ENCODE data around the gene CLCN4.

The CLCN4 gene

DNA sequence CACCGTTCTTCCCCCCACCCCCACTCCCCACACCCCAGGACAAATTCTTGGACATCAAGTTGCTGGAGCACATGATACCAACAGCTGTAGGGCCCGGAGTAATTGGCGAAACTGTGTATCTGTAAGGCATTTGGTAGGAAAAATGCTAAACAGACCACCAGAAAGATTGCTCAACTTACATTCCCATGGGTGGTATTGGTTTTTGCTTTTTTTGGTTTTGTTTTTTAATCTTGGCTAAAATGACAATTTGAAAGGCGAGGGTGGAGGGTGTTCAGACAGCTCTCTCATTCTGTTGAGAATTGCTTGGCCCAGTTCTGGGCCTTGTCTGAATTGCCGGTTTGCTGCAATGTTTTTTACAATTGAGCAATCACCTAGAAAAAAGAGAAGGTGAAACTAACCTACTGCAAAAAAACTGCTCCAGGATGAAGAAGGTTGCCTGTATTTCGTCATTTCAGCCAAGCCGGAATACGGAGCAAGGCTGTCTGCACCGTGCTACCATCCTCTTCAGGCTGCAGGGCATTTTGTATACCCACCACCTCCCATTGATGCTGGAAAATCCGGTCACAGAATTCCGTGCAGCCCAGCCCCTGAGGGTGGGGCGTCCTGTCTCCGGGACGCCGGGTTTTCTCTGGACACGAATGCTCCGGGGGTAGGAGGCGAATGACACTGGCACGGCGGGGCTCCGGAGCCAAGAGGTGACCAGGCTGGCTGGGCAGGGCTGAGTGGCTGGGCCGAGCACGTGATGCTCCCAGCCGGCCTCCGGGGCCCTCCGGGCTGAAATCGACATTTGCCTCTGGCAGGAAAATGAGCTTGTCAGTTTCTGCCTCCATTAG is at the start of gene CLCN4:
Gene CLCN4, plus strand, starts transcription at position 777 of the 833 bp plus-strand sequence. CDS start 28,058 bp downstream, outside the sequence.
- Mint-ChIP-seq H3K27ac (peak within 1 kb of the TSS; percentile 91), H3K27me3 (no peaks in the 10 kb centered on the region), H3K9me3 (no peaks in the 10 kb centered on the region), H3K4me1 (peaks cover 13% of the 10 kb centered on the region), H3K4me3 (peak within 1 kb of the TSS; percentile 82), H3K36me3 (peaks cover 8% of the 10 kb centered on the region)
- ATAC-seq (ENCODE audit: low read depth) = peak; percentile 85
- DNase-seq (ENCODE audit: low spot score in 2 of 2) = peak; percentile 23 to 25

GRCh38 chrX:10107483-10107882 is 49.3 kb upstream of the CLCN4 start:
- H3K4me3 Mint-ChIP-seq = no peak overlapping the region
- no peaks in the 10 kb centered on the region for H3K27me3 Mint-ChIP-seq
- ATAC-seq (ENCODE audit: low read depth) = no peak
- H3K9me3 Mint-ChIP-seq = no peaks in the 10 kb centered on the region
- peak overlapping the region; percentile 89 for H3K27ac Mint-ChIP-seq
- peaks cover 8% of the 10 kb centered on the region for H3K36me3 Mint-ChIP-seq
- no peak for DNase-seq (ENCODE audit: low spot score in 2 of 2)
- peaks cover 37% of the 10 kb centered on the region for H3K4me1 Mint-ChIP-seq

- Mint-ChIP-seq H3K27me3 (no peaks in the 10 kb centered on the region), H3K4me3 (peak overlapping the region; percentile 43), H3K9me3 (no peaks in the 10 kb centered on the region), H3K27ac (peak overlapping the region; percentile 86), H3K36me3 (peaks cover 8% of the 10 kb centered on the region), H3K4me1 (peaks cover 41% of the 10 kb centered on the region)
- no peak for DNase-seq (ENCODE audit: low spot score in 2 of 2)
- no peak for ATAC-seq (ENCODE audit: low read depth)
Measured at GRCh38 chrX:10108288-10108687, 48.5 kb upstream of the CLCN4 start.

DNA sequence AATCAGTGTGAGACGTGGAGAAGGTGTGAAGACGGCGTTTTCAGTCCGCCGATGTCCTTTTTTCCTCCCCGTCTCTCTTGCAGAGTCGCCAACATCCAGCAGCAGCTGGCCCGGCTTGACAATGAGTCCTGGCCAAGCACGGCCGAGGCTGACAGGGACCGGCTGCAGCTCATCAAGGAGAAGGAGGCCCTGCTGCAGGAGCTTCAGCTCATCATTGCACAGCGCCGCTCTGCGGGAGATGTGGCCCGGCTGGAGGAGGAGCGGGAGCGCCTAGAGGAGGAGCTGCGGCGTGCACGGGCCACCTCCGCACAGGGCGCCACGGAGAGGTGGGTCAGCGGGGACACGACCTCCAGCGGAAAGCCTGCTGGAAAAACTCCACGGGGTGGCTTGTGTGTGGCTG is 47.1 kb upstream of the CLCN4 start:
- H3K27ac Mint-ChIP-seq = peak overlapping the region; percentile 86
- no peaks in the 10 kb centered on the region for H3K27me3 Mint-ChIP-seq
- H3K4me1 Mint-ChIP-seq = peaks cover 41% of the 10 kb centered on the region
- no peaks in the 10 kb centered on the region for H3K9me3 Mint-ChIP-seq
- H3K4me3 Mint-ChIP-seq = peak overlapping the region; percentile 47
- ATAC-seq (ENCODE audit: low read depth) = no peak
- DNase-seq (ENCODE audit: low spot score in 2 of 2) = no peak
- peaks cover 2% of the 10 kb centered on the region for H3K36me3 Mint-ChIP-seq

GRCh38 chrX:10110316-10110935 is 46.3 kb upstream of the CLCN4 start:
- Mint-ChIP-seq H3K9me3 (no peaks in the 10 kb centered on the region), H3K4me1 (peaks cover 40% of the 10 kb centered on the region), H3K27me3 (no peaks in the 10 kb centered on the region), H3K4me3 (peak overlapping the region; percentile 82), H3K27ac (peak overlapping the region; percentile 99), H3K36me3 (peaks cover 2% of the 10 kb centered on the region)
- no peak for DNase-seq (ENCODE audit: low spot score in 2 of 2)
- ATAC-seq (ENCODE audit: low read depth) = no peak

GRCh38 chrX:10110984-10111363 is 45.8 kb upstream of the CLCN4 start:
- ATAC-seq (ENCODE audit: low read depth) = peak; percentile 66
- peak; percentile 27 to 42 for DNase-seq (ENCODE audit: low spot score in 2 of 2)
- peaks cover 37% of the 10 kb centered on the region for H3K4me1 Mint-ChIP-seq
- peak overlapping the region; percentile 82 for H3K4me3 Mint-ChIP-seq
- H3K27me3 Mint-ChIP-seq = no peaks in the 10 kb centered on the region
- peaks cover 4% of the 10 kb centered on the region for H3K36me3 Mint-ChIP-seq
- peak overlapping the region; percentile 99 for H3K27ac Mint-ChIP-seq
- H3K9me3 Mint-ChIP-seq = no peaks in the 10 kb centered on the region

- no peaks in the 10 kb centered on the region for H3K9me3 Mint-ChIP-seq
- peaks cover 10% of the 10 kb centered on the region for H3K36me3 Mint-ChIP-seq
- peak overlapping the region; percentile 82 for H3K4me3 Mint-ChIP-seq
- H3K27me3 Mint-ChIP-seq = no peaks in the 10 kb centered on the region
- DNase-seq (ENCODE audit: low spot score in 2 of 2) (peak; percentile 54 to 59), ATAC-seq (ENCODE audit: low read depth) (peak; percentile 70)
- peaks cover 38% of the 10 kb centered on the region for H3K4me1 Mint-ChIP-seq
- peak overlapping the region; percentile 99 for H3K27ac Mint-ChIP-seq
Measured at GRCh38 chrX:10111364-10112148, 45.2 kb upstream of the CLCN4 start.

DNA sequence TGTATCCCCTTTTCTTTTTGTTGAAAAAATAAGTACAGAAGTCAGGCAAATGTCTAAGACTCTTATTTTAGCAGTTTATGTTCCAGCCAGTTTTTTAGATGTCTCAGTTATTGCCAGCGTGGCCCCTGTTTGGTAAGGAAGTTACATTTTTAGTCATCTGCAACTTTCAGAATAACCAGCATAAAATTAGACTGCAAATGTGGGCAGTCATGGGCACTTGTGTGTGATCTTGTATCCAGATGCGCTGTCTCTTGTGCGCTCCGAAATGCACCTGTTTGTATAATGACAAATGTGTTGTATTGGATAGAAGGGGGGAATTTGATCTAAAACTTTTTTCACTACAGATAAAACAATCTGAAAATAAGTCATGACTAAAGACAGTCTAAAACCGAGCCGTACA is 44.3 kb upstream of the CLCN4 start:
- Mint-ChIP-seq H3K4me3 (peak overlapping the region; percentile 74), H3K36me3 (peaks cover 10% of the 10 kb centered on the region), H3K27ac (peak overlapping the region; percentile 99), H3K4me1 (peaks cover 39% of the 10 kb centered on the region), H3K9me3 (no peaks in the 10 kb centered on the region), H3K27me3 (no peaks in the 10 kb centered on the region)
- DNase-seq (ENCODE audit: low spot score in 2 of 2) (no peak), ATAC-seq (ENCODE audit: low read depth) (no peak)

DNA sequence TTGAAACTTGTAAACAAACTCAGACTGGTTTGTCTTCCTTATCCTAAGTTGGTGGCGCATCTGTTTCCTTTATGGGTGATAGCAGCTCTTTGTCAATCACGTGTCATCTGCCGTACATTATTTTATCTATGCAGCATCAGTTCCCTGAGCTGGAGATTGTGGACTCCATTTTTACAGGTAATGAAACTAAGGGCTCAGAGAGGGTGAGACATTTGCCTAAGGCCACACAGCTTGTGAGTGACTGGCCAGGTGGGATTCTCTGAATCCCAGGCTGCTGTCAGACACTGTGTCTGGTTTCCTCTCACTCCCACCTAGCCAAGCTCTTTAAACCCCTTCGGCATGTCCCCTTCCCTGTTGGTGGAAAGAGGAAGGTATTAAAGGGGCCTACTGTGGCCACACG is 41.7 kb upstream of the CLCN4 start:
- peaks cover 1% of the 10 kb centered on the region for H3K9me3 Mint-ChIP-seq
- ATAC-seq (ENCODE audit: low read depth) (no peak), DNase-seq (ENCODE audit: low spot score in 2 of 2) (no peak)
- peaks cover 14% of the 10 kb centered on the region for H3K36me3 Mint-ChIP-seq
- peak overlapping the region; percentile 35 for H3K27ac Mint-ChIP-seq
- H3K27me3 Mint-ChIP-seq = no peaks in the 10 kb centered on the region
- no peak overlapping the region for H3K4me3 Mint-ChIP-seq
- peaks cover 39% of the 10 kb centered on the region for H3K4me1 Mint-ChIP-seq

- Mint-ChIP-seq H3K27ac (no peak overlapping the region), H3K4me3 (no peak overlapping the region), H3K4me1 (peaks cover 42% of the 10 kb centered on the region), H3K27me3 (no peaks in the 10 kb centered on the region), H3K9me3 (peaks cover 1% of the 10 kb centered on the region), H3K36me3 (peaks cover 16% of the 10 kb centered on the region)
- no peak for DNase-seq (ENCODE audit: low spot score in 2 of 2)
- no peak for ATAC-seq (ENCODE audit: low read depth)
Measured at GRCh38 chrX:10117301-10117700, 39.5 kb upstream of the CLCN4 start.

- no peak for DNase-seq (ENCODE audit: low spot score in 2 of 2)
- ATAC-seq (ENCODE audit: low read depth) = no peak
- Mint-ChIP-seq H3K4me1 (peaks cover 40% of the 10 kb centered on the region), H3K36me3 (peaks cover 16% of the 10 kb centered on the region), H3K27ac (peak overlapping the region; percentile 20), H3K9me3 (peaks cover 1% of the 10 kb centered on the region), H3K4me3 (no peak overlapping the region), H3K27me3 (no peaks in the 10 kb centered on the region)
Measured at GRCh38 chrX:10117864-10118377, 38.9 kb upstream of the CLCN4 start.

- H3K4me3 Mint-ChIP-seq = no peak overlapping the region
- DNase-seq (ENCODE audit: low spot score in 2 of 2) (no peak), ATAC-seq (ENCODE audit: low read depth) (no peak)
- H3K9me3 Mint-ChIP-seq = peaks cover 1% of the 10 kb centered on the region
- peaks cover 38% of the 10 kb centered on the region for H3K4me1 Mint-ChIP-seq
- peak overlapping the region; percentile 20 for H3K27ac Mint-ChIP-seq
- H3K27me3 Mint-ChIP-seq = no peaks in the 10 kb centered on the region
- peaks cover 16% of the 10 kb centered on the region for H3K36me3 Mint-ChIP-seq
Measured at GRCh38 chrX:10118530-10118929, 38.2 kb upstream of the CLCN4 start.

GRCh38 chrX:10119399-10119990 is 37.3 kb upstream of the CLCN4 start:
- peak; percentile 34 for ATAC-seq (ENCODE audit: low read depth)
- H3K4me3 Mint-ChIP-seq = peak overlapping the region; percentile 7

More at GRCh38 chrX:10119399-10119990, 37.3 kb upstream of the CLCN4 start:
- H3K27me3 Mint-ChIP-seq = no peaks in the 10 kb centered on the region
- DNase-seq (ENCODE audit: low spot score in 2 of 2) = peak; percentile 70 to 87
- H3K36me3 Mint-ChIP-seq = peaks cover 16% of the 10 kb centered on the region
- H3K27ac Mint-ChIP-seq = peak overlapping the region; percentile 84
- peaks cover 1% of the 10 kb centered on the region for H3K9me3 Mint-ChIP-seq
- peaks cover 38% of the 10 kb centered on the region for H3K4me1 Mint-ChIP-seq
